OCI-M1 (cell line): ENCODE results near the gene ADAM19.
"Not testable (repeated sequence)": the region's sequence is repeated elsewhere in the genome, so short reads cannot be mapped to it uniquely, and the experiment has no call there.

Source experiments
- DNase-seq: peaks from one replicate; lab custom pipeline; 2025; lab: John Stamatoyannopoulos, UW

ADAM19 gene

GRCh38 chr5:157485340-157485739, 90.2 kb downstream of the ADAM19 start:
- no peak for DNase-seq

GRCh38 chr5:157484768-157485167, 90.8 kb downstream of the ADAM19 start:
- DNase-seq = peak; percentile 26

- DNase-seq = not testable (repeated sequence)
Measured at GRCh38 chr5:157482702-157483101, 92.9 kb downstream of the ADAM19 start.

- DNase-seq = no peak
Measured at GRCh38 chr5:157481666-157482065, 93.9 kb downstream of the ADAM19 start.

- DNase-seq = no peak
Measured at GRCh38 chr5:157481265-157481664, 94.3 kb downstream of the ADAM19 start.

GRCh38 chr5:157479612-157480510, 95.7 kb downstream of the ADAM19 start:
- no peak for DNase-seq

GRCh38 chr5:157479166-157479565, 96.4 kb downstream of the ADAM19 start:
- no peak for DNase-seq

- no peak for DNase-seq
Measured at GRCh38 chr5:157478726-157479125, 96.8 kb downstream of the ADAM19 start.

GRCh38 chr5:157477814-157478494, 97.6 kb downstream of the ADAM19 start:
- DNase-seq = no peak

GRCh38 chr5:157476702-157477408, 98.7 kb downstream of the ADAM19 start:
- DNase-seq = peak; percentile 73

GRCh38 chr5:157475432-157475831, 100.1 kb downstream of the ADAM19 start:
- DNase-seq = no peak

GRCh38 chr5:157473383-157474320, 101.9 kb downstream of the ADAM19 start:
- peak; percentile 15 for DNase-seq

GRCh38 chr5:157471709-157472108, 103.9 kb downstream of the ADAM19 start:
- DNase-seq = peak; percentile 54

- no peak for DNase-seq
Measured at GRCh38 chr5:157470631-157471030, 104.9 kb downstream of the ADAM19 start.

- no peak for DNase-seq
Measured at GRCh38 chr5:157469687-157470086, 105.9 kb downstream of the ADAM19 start.

- DNase-seq = no peak
Measured at GRCh38 chr5:157469073-157469472, 106.5 kb downstream of the ADAM19 start.

GRCh38 chr5:157468293-157468965, 107.1 kb downstream of the ADAM19 start:
- DNase-seq = no peak

GRCh38 chr5:157464519-157465171, 110.9 kb downstream of the ADAM19 start:
- peak; percentile 72 for DNase-seq

GRCh38 chr5:157463621-157464518, 111.7 kb downstream of the ADAM19 start:
- DNase-seq = peak; percentile 45
